Breast epithelium (tissue), 4 donors: Measurements from ENCODE around the gene PPARD. TPM values are rescaled to one million over a fixed set of nuclear protein-coding genes. Genes with fewer than 3 reads are reported as not detected.

Experiments used
- DNase-seq, 2 donors: peaks; one replicate each; pipeline ENCODE4 v3.0.0-alpha.2; 2019; ENCODE audit warnings: low spot score in 2 of 2
- H3K27ac ChIP-seq, 2 donors: fragments of 200-600 bp; sonication (generic) in 1 of 2; one replicate each; pipeline ENCODE4 v1.5.1; 2016 to 2019; ENCODE audit warnings: mild to moderate bottlenecking in 1 of 2
- H3K27me3 ChIP-seq, 2 donors: fragments of 200-600 bp; sonication (generic) in 1 of 2; one replicate each; pipeline versions ENCODE4 v1.5.1 to v1.6.0; 2017 to 2019; ENCODE audit warnings: control low read depth in 1 of 2, mild to moderate bottlenecking in 1 of 2
- H3K36me3 ChIP-seq: fragments of 200-600 bp; one replicate; pipeline ENCODE4 v1.5.1; 2019
- H3K4me1 ChIP-seq, 2 donors: fragments of 200-600 bp; sonication (generic); one replicate each; pipeline ENCODE4 v1.5.1; 2016 to 2019; ENCODE audit warnings: control low read depth in 1 of 2
- H3K4me3 ChIP-seq, 3 donors: fragments of 200-600 bp; sonication (generic); 1 replicate in 2 of 3; 2 replicates in 1 of 3; pipeline ENCODE4 v1.5.1; 2016 to 2019; ENCODE audit warnings: mild to moderate bottlenecking in 3 of 3, moderate library complexity in 2 of 3
- H3K9me3 ChIP-seq, 2 donors: fragments of 200-600 bp; sonication (generic) in 1 of 2; one replicate each; pipeline ENCODE4 v1.5.1; 2016 to 2019; ENCODE audit warnings: control low read depth in 1 of 2
- CTCF ChIP-seq, 3 donors: fragments of 450-650 bp; IDR thresholded peaks; one replicate each; pipeline ENCODE4 v1.5.1; 2016 to 2017; ENCODE audit warnings: antibody characterized with exemption in 3 of 3, mild to moderate bottlenecking in 3 of 3, moderate library complexity in 3 of 3
- POLR2A ChIP-seq: fragments of 450-650 bp; IDR thresholded peaks from one replicate; pipeline ENCODE4 v1.6.1; 2016; ENCODE audit warnings: antibody characterized with exemption, mild to moderate bottlenecking, moderate library complexity
- POLR2AphosphoS5 ChIP-seq, 3 donors: sonication (generic); formaldehyde crosslinking; IDR thresholded peaks; one replicate each; pipeline ENCODE4 v1.6.1; 2017; ENCODE audit warnings: antibody characterized with exemption in 3 of 3
- intact Hi-C: fragments of 100-400 bp; cut with DNase I; formaldehyde crosslinking; loops from one replicate; pipeline ENCODE4 v1.15.1; 2023; ENCODE audit warnings: low total_unique reads
- total RNA-seq, 3 donors: library from RNA; depleted of rRNA; stranded (reverse); fragments of >200 nt; gene quantifications; one replicate each; pipeline ENCODE4 v1.1.0, GENCODE V29; 2016

PPARD gene
- total RNA-seq, 3 donors from 2014 or later = 7.2 to 11.1 (median 10.7) TPM

- no peaks in the 10 kb centered on the region for H3K27me3 ChIP-seq
- H3K27ac ChIP-seq = peak overlapping the region; percentile 8 to 30
- TF ChIP-seq CTCF (IDR thresholded peaks at IDR 0.05) (no peak), POLR2AphosphoS5 (IDR thresholded peaks at IDR 0.05) (no peak), POLR2A (no peak)
- intact Hi-C loops = no loop called here
- H3K4me3 ChIP-seq = no peak overlapping the region
- peaks cover 0 to 7% of the 10 kb centered on the region in 2 donors for H3K4me1 ChIP-seq
- no peaks in the 10 kb centered on the region for H3K9me3 ChIP-seq
- DNase-seq = no peak
- H3K36me3 ChIP-seq = no peaks in the 10 kb centered on the region
These were observed 50.7 kb downstream of the PPARD start for GRCh38 chr6:35392773-35393672.

DNA sequence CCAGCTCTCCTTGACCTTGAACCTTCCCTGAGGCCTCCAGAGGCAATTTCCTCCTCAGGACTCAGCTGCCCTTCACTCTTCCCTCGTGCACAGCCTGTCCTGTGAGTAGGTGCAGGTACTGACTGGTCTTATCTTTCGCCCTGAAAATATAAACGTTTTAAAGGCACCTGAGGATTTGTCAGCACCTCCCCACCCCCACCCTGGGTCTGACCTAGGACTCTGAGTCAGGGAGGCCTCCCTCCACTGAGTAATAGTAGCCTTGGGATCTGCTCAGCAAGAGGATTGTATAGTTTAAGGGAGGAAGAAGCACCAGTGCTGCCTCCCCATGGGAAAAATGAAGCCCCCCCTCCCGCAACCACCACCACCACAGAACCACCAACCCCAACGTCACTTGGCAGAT is 54.6 kb downstream of the PPARD start:
- intact Hi-C loops = no loop called here
- H3K4me3 ChIP-seq = no peak overlapping the region
- no peak overlapping the region for H3K27ac ChIP-seq
- no peaks in the 10 kb centered on the region for H3K9me3 ChIP-seq
- no peaks in the 10 kb centered on the region for H3K36me3 ChIP-seq
- no peaks in the 10 kb centered on the region for H3K27me3 ChIP-seq
- DNase-seq = no peak
- TF ChIP-seq POLR2AphosphoS5 (IDR thresholded peaks at IDR 0.05) = no peak
- TF ChIP-seq POLR2A = no peak
- TF ChIP-seq CTCF (IDR thresholded peaks at IDR 0.05) = no peak
- H3K4me1 ChIP-seq = peaks cover 0 to 3% of the 10 kb centered on the region in 2 donors

DNA sequence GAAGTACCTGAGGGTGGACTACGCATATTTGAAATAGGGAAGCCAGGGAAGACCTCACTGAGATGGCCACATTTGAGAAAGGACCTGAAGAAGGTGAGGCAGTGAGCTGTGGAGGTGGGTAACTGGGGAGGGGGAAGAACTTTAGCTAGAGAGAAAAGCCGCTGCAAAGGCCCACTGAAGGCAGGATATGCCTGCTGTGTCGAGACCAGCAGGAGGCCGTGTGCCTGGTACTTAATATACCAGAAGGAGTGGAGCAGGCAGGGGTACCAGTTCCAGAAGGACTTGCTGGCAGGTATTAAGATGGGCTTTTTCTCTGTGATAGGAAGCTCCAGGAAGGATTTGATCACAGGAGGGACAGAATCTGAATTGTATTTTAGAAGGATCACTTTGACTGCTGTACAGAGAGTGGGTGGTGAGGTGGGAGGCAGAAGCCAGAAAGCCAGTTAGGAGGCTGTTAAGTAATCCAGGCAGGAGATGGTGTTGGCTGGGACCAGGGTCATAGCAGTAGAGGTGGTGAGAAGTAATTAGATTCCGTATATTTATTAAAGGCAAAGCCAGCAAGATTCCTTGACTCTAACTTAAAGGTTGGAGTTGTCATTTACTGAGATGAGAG is 55.6 kb downstream of the PPARD start:
- no peak for TF ChIP-seq POLR2AphosphoS5 (IDR thresholded peaks at IDR 0.05)
- TF ChIP-seq CTCF (IDR thresholded peaks at IDR 0.05) = no peak
- TF ChIP-seq POLR2A = no peak
- no peak for DNase-seq
- H3K9me3 ChIP-seq = no peaks in the 10 kb centered on the region
- H3K36me3 ChIP-seq = no peaks in the 10 kb centered on the region
- H3K27me3 ChIP-seq = no peaks in the 10 kb centered on the region
- no peak overlapping the region for H3K27ac ChIP-seq
- intact Hi-C loops = no loop called here
- H3K4me3 ChIP-seq = no peak overlapping the region
- no peaks in the 10 kb centered on the region for H3K4me1 ChIP-seq

DNA sequence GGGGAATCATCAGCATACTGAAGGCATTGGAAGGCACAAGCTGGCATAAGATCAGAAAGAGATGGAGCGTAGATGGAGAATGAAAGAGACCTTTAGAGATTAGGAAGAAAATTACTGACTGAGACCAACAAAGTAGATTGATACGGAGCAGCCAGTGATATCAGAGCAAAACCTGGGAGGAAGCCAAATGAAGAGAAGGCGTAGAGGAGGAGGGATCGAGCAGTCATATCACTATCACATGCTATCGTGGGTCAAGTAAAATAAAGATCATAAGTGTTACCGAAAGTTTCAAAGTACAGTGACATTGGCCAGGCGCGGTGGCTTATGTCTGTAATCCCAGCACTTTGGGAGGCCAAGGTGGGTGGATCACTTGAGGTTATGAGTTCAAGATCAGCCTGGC is 56.2 kb downstream of the PPARD start:
- DNase-seq = no peak
- no peak overlapping the region for H3K4me3 ChIP-seq
- no peaks in the 10 kb centered on the region for H3K4me1 ChIP-seq
- H3K27me3 ChIP-seq = no peaks in the 10 kb centered on the region
- TF ChIP-seq POLR2AphosphoS5 (IDR thresholded peaks at IDR 0.05) = no peak
- no peak for TF ChIP-seq POLR2A
- no peak for TF ChIP-seq CTCF (IDR thresholded peaks at IDR 0.05)
- intact Hi-C loops = no loop called here
- H3K27ac ChIP-seq = no peak overlapping the region
- no peaks in the 10 kb centered on the region for H3K36me3 ChIP-seq
- H3K9me3 ChIP-seq = no peaks in the 10 kb centered on the region

- Histone ChIP-seq H3K4me3 (no peak overlapping the region), H3K4me1 (no peaks in the 10 kb centered on the region), H3K9me3 (no peaks in the 10 kb centered on the region), H3K36me3 (no peaks in the 10 kb centered on the region), H3K27ac (no peak overlapping the region), H3K27me3 (no peaks in the 10 kb centered on the region)
- DNase-seq = no peak
- intact Hi-C loops = no loop called here
- no peak for TF ChIP-seq POLR2A
- TF ChIP-seq POLR2AphosphoS5 (IDR thresholded peaks at IDR 0.05) = no peak
- TF ChIP-seq CTCF (IDR thresholded peaks at IDR 0.05) = no peak
These were observed 57.8 kb downstream of the PPARD start for GRCh38 chr6:35400111-35400510.
